Hepatocyte (in vitro differentiated cells): ENCODE data around the gene WHRN. TPM values are rescaled to one million over a fixed set of nuclear protein-coding genes. Genes with fewer than 3 reads are reported as not detected.

ENCODE experiments used
- DNase-seq: peaks from one replicate; pipeline ENCODE4 v3.0.0-alpha.2; 2016; ENCODE audit warnings: low spot score
- H2AFZ ChIP-seq: fragments of 200-600 bp; sonication (generic); 2 replicates; pipeline ENCODE4 v1.6.0; 2016; ENCODE audit warnings: antibody characterized with exemption, mild to moderate bottlenecking
- H3K27ac ChIP-seq: fragments of 200-600 bp; sonication (generic); 2 replicates; pipeline ENCODE4 v1.5.1; 2016; ENCODE audit warnings: mild to moderate bottlenecking
- H3K27me3 ChIP-seq: fragments of 200-600 bp; sonication (generic); 2 replicates; pipeline ENCODE4 v1.6.1; 2016
- H3K36me3 ChIP-seq: fragments of 200-600 bp; sonication (generic); replicated peaks from 2 replicates; pipeline ENCODE4 v1.5.1; 2016; ENCODE audit warnings: low read depth; ENCODE audit not compliant: insufficient read depth
- H3K4me1 ChIP-seq: fragments of 200-600 bp; sonication (generic); 2 replicates; pipeline ENCODE4 v1.5.1; 2016; ENCODE audit warnings: mild to moderate bottlenecking, moderate library complexity; ENCODE audit not compliant: insufficient read depth
- H3K4me2 ChIP-seq: fragments of 200-600 bp; sonication (generic); 2 replicates; pipeline ENCODE4 v1.6.0; 2016
- H3K4me3 ChIP-seq: fragments of 200-600 bp; sonication (generic); 2 replicates; pipeline ENCODE4 v1.5.1; 2016; ENCODE audit warnings: mild to moderate bottlenecking
- H3K79me2 ChIP-seq: fragments of 200-600 bp; sonication (generic); 2 replicates; pipeline ENCODE4 v1.6.0; 2017; ENCODE audit warnings: mild to moderate bottlenecking
- H3K9me2 ChIP-seq: fragments of 200-600 bp; sonication (generic); replicated peaks from 2 replicates; pipeline ENCODE4 v1.6.0; 2017; ENCODE audit warnings: mild to moderate bottlenecking; ENCODE audit not compliant: insufficient read depth
- H3K9me3 ChIP-seq: fragments of 200-600 bp; sonication (generic); 2 replicates; pipeline ENCODE4 v1.5.1; 2016; ENCODE audit warnings: low read depth, mild to moderate bottlenecking
- H4K20me1 ChIP-seq: fragments of 200-600 bp; sonication (generic); 2 replicates; pipeline ENCODE4 v1.6.0; 2016; ENCODE audit warnings: mild to moderate bottlenecking; ENCODE audit not compliant: insufficient read depth, poor library complexity, severe bottlenecking
- EZH2 ChIP-seq: fragments of 200-600 bp; sonication (generic); IDR thresholded peaks from 2 replicates; pipeline ENCODE4 v1.6.1; 2016; ENCODE audit warnings: antibody characterized with exemption, mild to moderate bottlenecking, borderline replicate concordance
- EZH2phosphoT487 ChIP-seq: fragments of 200-600 bp; sonication (generic); IDR thresholded peaks from one replicate; pipeline ENCODE4 v1.6.1; 2018; ENCODE audit warnings: antibody characterized with exemption, mild to moderate bottlenecking, low read depth, moderate library complexity; ENCODE audit not compliant: unreplicated experiment, severe bottlenecking
- WGBS: methylation state at CpG from one replicate; pipeline ENCODE4 v1.1.6; 2016; ENCODE audit warnings: low lambda C conversion rate; ENCODE audit errors: missing lambda C conversion rate; 5-methylcytosine and 5-hydroxymethylcytosine counted together
- polyA plus RNA-seq: library from polyadenylated mRNA; unstranded; fragments of >200 nt; fragmentation: Nextera tagmentation; extraction: Ambion mirVana; gene quantifications from 2 replicates; pipeline ENCODE4 v1.2.1, GENCODE V29; 2016
- total RNA-seq: library from RNA; depleted of rRNA; stranded (reverse); fragments of >200 nt; gene quantifications from 2 replicates; pipeline ENCODE4 v1.2.3, GENCODE V29; 2014
- TF ChIP-seq, protein P1 (sequence below): fragments of 200-600 bp; sonication (generic); IDR thresholded peaks from 2 replicates; pipeline ENCODE4 v1.5.1; 2016; ENCODE audit warnings: antibody characterized with exemption, mild to moderate bottlenecking; ENCODE audit not compliant: poor library complexity

Gene WHRN
- total and polyA plus RNA-seq, 2 experiments from 2014 or later = 3.2 to 6.6 TPM

DNA sequence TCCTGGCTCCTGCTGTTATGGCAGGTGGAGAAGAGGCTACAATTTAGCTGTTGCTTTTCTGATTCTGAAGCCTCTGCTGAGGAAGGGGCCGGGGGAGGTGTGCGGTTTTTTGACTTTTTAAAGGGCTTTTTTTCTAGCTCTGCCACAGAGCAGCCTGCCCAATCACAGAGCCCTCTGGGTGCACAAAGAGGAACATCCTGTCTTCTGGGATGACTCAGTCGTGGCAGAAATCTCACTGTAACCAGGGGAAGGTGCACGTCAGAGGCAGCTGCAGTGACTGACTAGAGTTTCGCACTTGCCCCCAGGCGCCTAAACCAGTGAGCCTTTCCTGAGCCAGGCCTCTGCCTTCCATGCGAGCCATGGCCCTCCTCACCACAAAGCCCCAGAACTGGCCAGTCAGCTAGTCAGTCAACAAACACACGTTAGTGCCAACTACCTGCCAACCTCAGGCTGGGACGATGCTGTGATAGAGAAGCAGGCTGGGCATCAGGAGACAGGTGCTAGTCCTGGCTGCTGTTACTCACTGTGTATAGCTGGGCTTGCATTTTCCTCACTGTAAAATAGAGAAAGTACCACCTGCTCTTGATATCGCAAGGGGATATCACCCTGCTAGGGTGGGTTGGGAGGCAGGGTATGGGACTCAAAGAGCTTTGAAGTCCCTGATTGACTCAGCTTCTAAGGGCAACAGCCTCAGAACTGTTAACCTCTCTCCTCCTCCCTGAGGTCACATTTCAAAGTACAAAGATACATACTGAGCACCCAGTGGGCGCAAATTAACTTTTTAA is 119.7 kb downstream of the WHRN start:
- Histone ChIP-seq H2AFZ (no peak overlapping the region), H3K36me3 (no peaks in the 10 kb centered on the region), H3K4me1 (peaks cover 53% of the 10 kb centered on the region), H4K20me1 (peaks cover 29% of the 10 kb centered on the region), H3K79me2 (peaks cover 72% of the 10 kb centered on the region), H3K9me2 (no peaks in the 10 kb centered on the region), H3K27me3 (no peaks in the 10 kb centered on the region), H3K9me3 (no peaks in the 10 kb centered on the region), H3K4me3 (no peak overlapping the region), H3K4me2 (peak overlapping the region; percentile 94), H3K27ac (peak overlapping the region; percentile 92)
- TF ChIP-seq EZH2 = no peak
- no peak for TF ChIP-seq EZH2phosphoT487
- 69% methylated on average over 11 of the region's 11 CpGs for WGBS
- DNase-seq = peak; percentile 62

DNA sequence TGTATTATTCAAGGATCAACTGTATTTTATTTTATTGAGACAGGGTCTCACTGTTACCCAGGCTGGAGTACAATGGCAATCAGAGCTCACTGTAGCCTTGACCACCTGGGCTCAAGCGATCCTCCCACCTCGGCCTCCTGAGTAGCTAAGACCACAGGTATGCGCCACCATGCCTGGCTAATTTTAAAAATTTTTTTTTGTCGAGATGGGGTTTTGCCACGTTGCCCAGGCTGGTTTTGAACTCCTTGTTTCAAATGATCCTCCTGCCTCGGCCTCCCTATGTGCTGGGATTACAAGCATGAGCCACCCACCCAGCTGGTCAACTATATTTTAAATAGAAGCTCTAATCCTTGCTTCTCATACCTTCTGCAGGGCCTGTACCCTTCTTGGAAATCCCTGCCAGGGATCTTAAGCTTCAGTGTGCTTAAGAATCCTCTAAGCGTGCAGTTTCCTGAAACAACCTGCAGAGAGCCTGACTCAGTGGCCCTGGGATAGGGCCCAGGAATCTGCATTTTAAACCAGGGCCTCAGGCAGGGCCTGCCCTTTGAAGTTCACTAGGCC is 120.4 kb downstream of the WHRN start:
- H3K9me2 ChIP-seq = no peaks in the 10 kb centered on the region
- peaks cover 29% of the 10 kb centered on the region for H4K20me1 ChIP-seq
- no peak for DNase-seq
- H3K79me2 ChIP-seq = peaks cover 69% of the 10 kb centered on the region
- peak overlapping the region; percentile 92 for H3K27ac ChIP-seq
- no peaks in the 10 kb centered on the region for H3K27me3 ChIP-seq
- H2AFZ ChIP-seq = no peak overlapping the region
- peak overlapping the region; percentile 94 for H3K4me2 ChIP-seq
- TF ChIP-seq EZH2 (no peak), EZH2phosphoT487 (no peak)
- TF ChIP-seq, protein P1, sequence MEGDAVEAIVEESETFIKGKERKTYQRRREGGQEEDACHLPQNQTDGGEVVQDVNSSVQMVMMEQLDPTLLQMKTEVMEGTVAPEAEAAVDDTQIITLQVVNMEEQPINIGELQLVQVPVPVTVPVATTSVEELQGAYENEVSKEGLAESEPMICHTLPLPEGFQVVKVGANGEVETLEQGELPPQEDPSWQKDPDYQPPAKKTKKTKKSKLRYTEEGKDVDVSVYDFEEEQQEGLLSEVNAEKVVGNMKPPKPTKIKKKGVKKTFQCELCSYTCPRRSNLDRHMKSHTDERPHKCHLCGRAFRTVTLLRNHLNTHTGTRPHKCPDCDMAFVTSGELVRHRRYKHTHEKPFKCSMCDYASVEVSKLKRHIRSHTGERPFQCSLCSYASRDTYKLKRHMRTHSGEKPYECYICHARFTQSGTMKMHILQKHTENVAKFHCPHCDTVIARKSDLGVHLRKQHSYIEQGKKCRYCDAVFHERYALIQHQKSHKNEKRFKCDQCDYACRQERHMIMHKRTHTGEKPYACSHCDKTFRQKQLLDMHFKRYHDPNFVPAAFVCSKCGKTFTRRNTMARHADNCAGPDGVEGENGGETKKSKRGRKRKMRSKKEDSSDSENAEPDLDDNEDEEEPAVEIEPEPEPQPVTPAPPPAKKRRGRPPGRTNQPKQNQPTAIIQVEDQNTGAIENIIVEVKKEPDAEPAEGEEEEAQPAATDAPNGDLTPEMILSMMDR = no peak
- H3K9me3 ChIP-seq = no peaks in the 10 kb centered on the region
- no peaks in the 10 kb centered on the region for H3K36me3 ChIP-seq
- H3K4me3 ChIP-seq = no peak overlapping the region
- peaks cover 53% of the 10 kb centered on the region for H3K4me1 ChIP-seq
- 95% methylated on average over 7 of the region's 7 CpGs for WGBS

DNA sequence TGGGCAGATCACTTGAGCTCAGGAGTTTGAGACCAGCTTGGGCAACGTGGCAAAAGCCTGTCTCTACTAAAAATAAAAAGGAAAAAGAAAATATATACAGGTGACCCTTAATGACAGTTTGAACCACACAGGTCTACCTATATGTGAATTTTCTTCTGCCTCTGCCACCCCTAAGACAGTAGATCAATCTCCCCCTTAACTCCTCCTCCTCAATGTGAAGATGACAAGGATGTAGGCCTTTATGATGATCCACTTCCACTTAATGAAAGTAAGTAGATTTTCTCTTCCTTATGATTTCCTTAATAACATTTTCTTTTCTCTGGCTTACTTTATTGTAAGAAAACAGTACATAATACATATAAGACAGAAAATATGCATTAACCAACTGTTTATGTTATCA is 120.9 kb downstream of the WHRN start:
- DNase-seq = no peak
- no peak overlapping the region for H3K4me2 ChIP-seq
- H3K36me3 ChIP-seq = no peaks in the 10 kb centered on the region
- H3K27ac ChIP-seq = no peak overlapping the region
- WGBS = 100% methylated on average over 1 of the region's 1 CpG
- H3K9me3 ChIP-seq = no peaks in the 10 kb centered on the region
- H3K4me3 ChIP-seq = no peak overlapping the region
- no peaks in the 10 kb centered on the region for H3K27me3 ChIP-seq
- H3K9me2 ChIP-seq = no peaks in the 10 kb centered on the region
- H2AFZ ChIP-seq = no peak overlapping the region
- H4K20me1 ChIP-seq = peaks cover 29% of the 10 kb centered on the region
- peaks cover 65% of the 10 kb centered on the region for H3K79me2 ChIP-seq
- peaks cover 51% of the 10 kb centered on the region for H3K4me1 ChIP-seq
- TF ChIP-seq, protein P1 = no peak
- TF ChIP-seq EZH2phosphoT487 (no peak), EZH2 (no peak)

DNA sequence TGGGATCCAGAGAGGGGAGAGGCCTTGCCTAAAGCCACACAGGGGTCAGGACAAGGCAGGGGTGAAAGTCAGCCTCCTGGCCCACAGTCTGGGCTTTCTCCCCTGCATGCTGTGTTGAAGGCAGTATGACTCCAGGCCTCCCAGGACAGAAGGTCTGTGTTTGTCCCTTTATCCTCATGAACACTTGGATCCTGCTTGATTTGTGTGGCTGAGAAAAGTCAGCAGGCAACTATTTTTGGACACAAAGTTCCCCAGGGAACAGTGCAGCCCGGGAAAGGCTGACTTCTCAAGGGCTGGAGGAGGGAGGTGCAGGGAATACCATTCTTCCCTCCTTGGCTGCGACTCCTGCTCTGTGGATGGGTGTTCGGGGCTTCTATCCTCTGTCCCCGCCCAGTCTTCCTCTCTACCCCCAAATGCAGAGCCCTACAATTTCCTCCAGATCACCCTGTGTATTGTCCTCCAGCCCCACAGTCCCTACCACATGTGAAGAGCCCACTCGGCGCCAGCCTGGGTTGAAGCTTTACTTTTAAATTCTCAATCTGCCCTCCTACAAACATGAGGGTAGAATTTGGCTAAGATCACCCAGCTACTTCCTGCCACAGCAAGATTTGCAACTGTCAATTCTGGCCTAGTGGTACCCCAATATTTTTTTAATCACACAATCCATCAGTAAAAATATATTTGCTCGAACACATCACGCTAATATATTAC is 121.6 kb downstream of the WHRN start:
- no peak overlapping the region for H3K4me3 ChIP-seq
- no peak overlapping the region for H2AFZ ChIP-seq

More for the DNA sequence above, 121.6 kb downstream of the WHRN start:
- H3K9me3 ChIP-seq = no peaks in the 10 kb centered on the region
- no peaks in the 10 kb centered on the region for H3K36me3 ChIP-seq
- peaks cover 44% of the 10 kb centered on the region for H3K4me1 ChIP-seq
- H3K27me3 ChIP-seq = no peaks in the 10 kb centered on the region
- peak overlapping the region; percentile 11 for H3K4me2 ChIP-seq
- 83% methylated on average over 8 of the region's 8 CpGs for WGBS
- peaks cover 59% of the 10 kb centered on the region for H3K79me2 ChIP-seq
- no peaks in the 10 kb centered on the region for H3K9me2 ChIP-seq
- no peak for DNase-seq
- H4K20me1 ChIP-seq = peaks cover 29% of the 10 kb centered on the region
- no peak for TF ChIP-seq EZH2phosphoT487
- TF ChIP-seq, protein P1 = no peak
- TF ChIP-seq EZH2 = no peak
- peak overlapping the region; percentile 31 for H3K27ac ChIP-seq
